ENCODE measurements around the gene SLC35F1. TPM values are rescaled to one million over a fixed set of nuclear protein-coding genes. Genes with fewer than 3 reads are reported as not detected.
A peak's percentile ranks its signal among the peaks of the same experiment; 100 is the strongest.

SLC35F1 gene
- total and polyA plus RNA-seq, 10 of the 15 experiments (the other 5 are each of a cell fraction or from before 2014, with no cell fraction given): 0.01 TPM; not detected in 9

DNA sequence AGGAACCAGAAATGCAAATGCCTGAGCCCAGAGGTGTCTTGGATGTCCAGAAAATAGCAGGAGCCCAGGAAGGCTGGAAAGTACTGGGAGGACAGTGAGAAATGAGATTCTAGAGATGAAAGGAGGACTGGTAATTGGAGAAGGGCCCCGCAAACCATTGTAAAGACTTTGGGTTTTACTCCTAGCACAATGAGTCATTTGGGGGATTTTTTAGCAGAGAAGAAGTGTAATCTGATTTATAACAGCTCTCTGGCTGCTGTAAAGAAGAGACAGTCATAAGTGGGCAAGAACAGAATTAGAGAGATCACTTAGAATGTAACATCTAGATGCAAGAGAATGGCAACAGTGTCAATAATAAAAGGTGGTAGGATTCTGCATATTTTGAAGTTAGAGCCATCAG, 40.2 kb downstream of the SLC35F1 start:
- in situ Hi-C loops (cut with MboI) (no loop called here), intact Hi-C loops (cut with micrococcal nuclease; ENCODE audit: unreplicated experiment) (no loop called here)
- SMC1A ChIA-PET (ENCODE audit: uncharacterized antibody, unreplicated experiment): no interaction called here
- no peak for DNase-seq (ENCODE audit: low read depth, low spot score)
- Histone ChIP-seq H3K4me3 (no peak overlapping the region), H3K4me2 (ENCODE audit: control insufficient read depth, insufficient read depth) (no peak overlapping the region), H3K9me3 (replicated peaks; ENCODE audit: control insufficient read depth, insufficient read depth, low read length) (no peaks in the 10 kb centered on the region), H2AFZ (ENCODE audit: control insufficient read depth, low read depth, low read length) (no peak overlapping the region), H3K79me2 (ENCODE audit: control insufficient read depth, insufficient read depth, low read length) (no peaks in the 10 kb centered on the region), H3K27me3 (replicated peaks in 1 of 2; ENCODE audit: control insufficient read depth in 2 of 2, insufficient read depth in 2 of 2, low read length in 1 of 2) (no peaks in the 10 kb centered on the region), H3K36me3 (ENCODE audit: control insufficient read depth in 2 of 2, insufficient read depth in 2 of 2, low read length in 1 of 2) (no peaks in the 10 kb centered on the region), H3K27ac (ENCODE audit: control insufficient read depth, insufficient read depth) (no peak overlapping the region), H3K9ac (ENCODE audit: control insufficient read depth, insufficient read depth, low read length) (no peak overlapping the region), H3K4me1 (ENCODE audit: control insufficient read depth, insufficient read depth, low read length) (no peaks in the 10 kb centered on the region), H4K20me1 (ENCODE audit: control insufficient read depth, insufficient read depth) (no peaks in the 10 kb centered on the region)
- CTCF ChIA-PET: no interaction called here
- POLR2A ChIA-PET: no interaction called here
- peak; percentile 37; the same call in 2 of the 3 replicates for ATAC-seq
- RAD21 ChIA-PET (ENCODE audit: unreplicated experiment): no interaction called here
- WGBS (ENCODE audit: insufficient coverage, insufficient replicate concordance, low lambda C conversion rate, missing lambda C conversion rate): 0% methylated on average over 1 of the region's 1 CpG
- no peak for FAIRE-seq
- no TSS peak for BruUV-seq (replicated peaks)
- TF ChIP-seq KAT2A (conservative IDR thresholded peaks at IDR 0.05; ENCODE audit: control insufficient read depth, low read depth, low read length): no peak
- no peak for TF ChIP-seq NFXL1 (IDR thresholded peaks at IDR 0.05; ENCODE audit: borderline replicate concordance)
- TF ChIP-seq ZNF384 (IDR thresholded peaks at IDR 0.05; ENCODE audit: borderline replicate concordance, low read depth, low read length): no peak
- TF ChIP-seq NR2C1 (IDR thresholded peaks at IDR 0.05): no peak

DNA sequence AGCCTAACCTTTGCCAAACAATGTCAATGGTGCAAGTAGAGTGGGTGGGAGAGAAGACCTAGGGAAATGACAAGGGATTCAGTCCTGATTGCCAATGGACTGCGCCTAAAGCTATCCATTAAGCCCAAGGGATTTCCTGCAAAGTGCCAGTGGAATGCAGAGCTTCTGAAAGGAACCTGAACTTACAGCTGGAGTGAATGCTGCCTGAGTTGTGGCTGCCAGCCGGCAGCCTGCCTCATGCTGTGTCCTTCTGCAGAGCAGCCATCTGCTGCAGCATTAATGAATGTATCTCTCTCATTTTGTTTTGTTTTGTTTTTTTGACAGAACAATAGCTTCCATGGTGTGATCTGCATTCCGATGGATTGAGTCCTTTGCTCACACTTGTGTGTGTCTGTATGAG, 44.7 kb downstream of the SLC35F1 start:
- SMC1A ChIA-PET (ENCODE audit: uncharacterized antibody, unreplicated experiment): no interaction called here
- no TSS peak for BruUV-seq (replicated peaks)
- TF ChIP-seq SRF (IDR thresholded peaks at IDR 0.05; ENCODE audit: low read depth in 2 of 2, low read length in 2 of 2): no peak
- no peak for TF ChIP-seq NR2C1 (IDR thresholded peaks at IDR 0.05)
- TF ChIP-seq DPF2 (IDR thresholded peaks at IDR 0.05): no peak
- TF ChIP-seq CREB1 (IDR thresholded peaks at IDR 0.05; ENCODE audit: low read depth): no peak
- no peak for TF ChIP-seq CREM (IDR thresholded peaks at IDR 0.05; ENCODE audit: low read depth)
- no peak for TF ChIP-seq KDM1A (IDR thresholded peaks at IDR 0.05; ENCODE audit: borderline replicate concordance)
- TF ChIP-seq TBL1XR1 (IDR thresholded peaks at IDR 0.05; ENCODE audit: low read depth, low read length): no peak
- TF ChIP-seq STAT3 (IDR thresholded peaks at IDR 0.05; ENCODE audit: low read depth, low read length): no peak
- TF ChIP-seq, protein P1, sequence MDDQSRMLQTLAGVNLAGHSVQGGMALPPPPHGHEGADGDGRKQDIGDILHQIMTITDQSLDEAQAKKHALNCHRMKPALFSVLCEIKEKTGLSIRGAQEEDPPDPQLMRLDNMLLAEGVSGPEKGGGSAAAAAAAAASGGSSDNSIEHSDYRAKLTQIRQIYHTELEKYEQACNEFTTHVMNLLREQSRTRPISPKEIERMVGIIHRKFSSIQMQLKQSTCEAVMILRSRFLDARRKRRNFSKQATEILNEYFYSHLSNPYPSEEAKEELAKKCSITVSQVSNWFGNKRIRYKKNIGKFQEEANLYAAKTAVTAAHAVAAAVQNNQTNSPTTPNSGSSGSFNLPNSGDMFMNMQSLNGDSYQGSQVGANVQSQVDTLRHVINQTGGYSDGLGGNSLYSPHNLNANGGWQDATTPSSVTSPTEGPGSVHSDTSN (IDR thresholded peaks at IDR 0.05; ENCODE audit: insufficient replicate concordance, low read depth, low read length): no peak
- no peak for TF ChIP-seq ZNF217 (IDR thresholded peaks at IDR 0.05)
- no peak for TF ChIP-seq JUNB (IDR thresholded peaks at IDR 0.05)
- TF ChIP-seq, protein P2, sequence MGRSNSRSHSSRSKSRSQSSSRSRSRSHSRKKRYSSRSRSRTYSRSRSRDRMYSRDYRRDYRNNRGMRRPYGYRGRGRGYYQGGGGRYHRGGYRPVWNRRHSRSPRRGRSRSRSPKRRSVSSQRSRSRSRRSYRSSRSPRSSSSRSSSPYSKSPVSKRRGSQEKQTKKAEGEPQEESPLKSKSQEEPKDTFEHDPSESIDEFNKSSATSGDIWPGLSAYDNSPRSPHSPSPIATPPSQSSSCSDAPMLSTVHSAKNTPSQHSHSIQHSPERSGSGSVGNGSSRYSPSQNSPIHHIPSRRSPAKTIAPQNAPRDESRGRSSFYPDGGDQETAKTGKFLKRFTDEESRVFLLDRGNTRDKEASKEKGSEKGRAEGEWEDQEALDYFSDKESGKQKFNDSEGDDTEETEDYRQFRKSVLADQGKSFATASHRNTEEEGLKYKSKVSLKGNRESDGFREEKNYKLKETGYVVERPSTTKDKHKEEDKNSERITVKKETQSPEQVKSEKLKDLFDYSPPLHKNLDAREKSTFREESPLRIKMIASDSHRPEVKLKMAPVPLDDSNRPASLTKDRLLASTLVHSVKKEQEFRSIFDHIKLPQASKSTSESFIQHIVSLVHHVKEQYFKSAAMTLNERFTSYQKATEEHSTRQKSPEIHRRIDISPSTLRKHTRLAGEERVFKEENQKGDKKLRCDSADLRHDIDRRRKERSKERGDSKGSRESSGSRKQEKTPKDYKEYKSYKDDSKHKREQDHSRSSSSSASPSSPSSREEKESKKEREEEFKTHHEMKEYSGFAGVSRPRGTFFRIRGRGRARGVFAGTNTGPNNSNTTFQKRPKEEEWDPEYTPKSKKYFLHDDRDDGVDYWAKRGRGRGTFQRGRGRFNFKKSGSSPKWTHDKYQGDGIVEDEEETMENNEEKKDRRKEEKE (IDR thresholded peaks at IDR 0.05): no peak
- TF ChIP-seq NR2F1 (conservative IDR thresholded peaks at IDR 0.05): no peak
- TF ChIP-seq POLR2A (IDR thresholded peaks at IDR 0.05; ENCODE audit: low read depth, low read length): no peak
- no peak for TF ChIP-seq SPI1 (IDR thresholded peaks at IDR 0.05; ENCODE audit: borderline replicate concordance, insufficient read depth, low read depth, low read length)

More for the DNA sequence above, 44.7 kb downstream of the SLC35F1 start:
- ATAC-seq: no peak
- H3K4me3 ChIP-seq: no peak overlapping the region
- ChIA-PET POLR2A (no interaction called here), RAD21 (ENCODE audit: unreplicated experiment) (no interaction called here), CTCF (interaction anchor here (1.1 kb wide), 1 partner anchor 23 kb away, joined by 3 read pairs; no protein-coding TSS in a partner anchor)
- no peaks in the 10 kb centered on the region for H3K9me3 ChIP-seq (replicated peaks; ENCODE audit: control insufficient read depth, insufficient read depth, low read length)
- no peaks in the 10 kb centered on the region for H3K4me1 ChIP-seq (ENCODE audit: control insufficient read depth, insufficient read depth, low read length)
- no peak overlapping the region for H3K9ac ChIP-seq (ENCODE audit: control insufficient read depth, insufficient read depth, low read length)
- H3K27ac ChIP-seq (ENCODE audit: control insufficient read depth, insufficient read depth): no peak overlapping the region
- H3K36me3 ChIP-seq (ENCODE audit: control insufficient read depth in 2 of 2, insufficient read depth in 2 of 2, low read length in 1 of 2): no peaks in the 10 kb centered on the region
- H3K4me2 ChIP-seq (ENCODE audit: control insufficient read depth, insufficient read depth): no peak overlapping the region
- no peaks in the 10 kb centered on the region for H4K20me1 ChIP-seq (ENCODE audit: control insufficient read depth, insufficient read depth)
- in situ Hi-C loops (cut with MboI): no loop called here
- H2AFZ ChIP-seq (ENCODE audit: control insufficient read depth, low read depth, low read length): no peak overlapping the region
- intact Hi-C loops (cut with micrococcal nuclease; ENCODE audit: unreplicated experiment): no loop called here
- H3K79me2 ChIP-seq (ENCODE audit: control insufficient read depth, insufficient read depth, low read length): no peaks in the 10 kb centered on the region
- no peaks in the 10 kb centered on the region for H3K27me3 ChIP-seq (replicated peaks in 1 of 2; ENCODE audit: control insufficient read depth in 2 of 2, insufficient read depth in 2 of 2, low read length in 1 of 2)
- no peak for DNase-seq (ENCODE audit: low read depth, low spot score)
- WGBS (ENCODE audit: insufficient coverage, insufficient replicate concordance, low lambda C conversion rate, missing lambda C conversion rate): 27% methylated on average over 3 of the region's 3 CpGs
- no peak for FAIRE-seq
